HG02588 (cell line): Measurements from ENCODE around the gene FAAP20.
"Not testable (repeated sequence)": the region's sequence is repeated elsewhere in the genome, so short reads cannot be mapped to it uniquely, and the experiment has no call there.

Experiments used
- ATAC-seq: cut with Tn5 transposase; IDR thresholded peaks from one replicate; pipeline ENCODE4 v1.9.1; 2021; ENCODE audit warnings: mild to moderate bottlenecking, moderate library complexity; ENCODE audit not compliant: unreplicated experiment

The FAAP20 gene

GRCh38 chr1:2163205-2163604 is 31.4 kb downstream of the FAAP20 start:
- ATAC-seq = no peak

GRCh38 chr1:2160451-2161300 is 33.9 kb downstream of the FAAP20 start:
- no peak for ATAC-seq

- ATAC-seq = no peak
Measured at GRCh38 chr1:2159124-2159523, 35.4 kb downstream of the FAAP20 start.

DNA sequence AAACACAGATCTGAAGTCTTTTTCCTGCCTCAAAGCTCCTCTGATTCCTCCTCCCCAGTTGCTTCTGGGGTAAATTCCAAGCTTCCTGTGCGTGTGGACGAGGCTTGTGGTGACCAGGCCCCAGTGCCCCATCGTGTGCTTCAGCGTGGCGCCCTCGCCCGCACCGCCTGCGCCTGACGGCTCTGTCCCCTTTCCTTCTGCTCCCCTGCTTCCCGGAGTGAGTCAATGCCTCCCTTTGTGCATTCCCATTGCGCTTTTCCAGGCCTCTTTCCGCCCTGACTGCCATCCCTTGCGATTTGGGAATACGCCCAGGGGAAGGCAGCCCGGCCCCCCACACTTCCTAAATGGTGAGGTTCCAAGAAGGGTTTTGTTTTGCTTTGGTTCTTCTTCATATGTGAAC is 36.3 kb downstream of the FAAP20 start:
- no peak for ATAC-seq

DNA sequence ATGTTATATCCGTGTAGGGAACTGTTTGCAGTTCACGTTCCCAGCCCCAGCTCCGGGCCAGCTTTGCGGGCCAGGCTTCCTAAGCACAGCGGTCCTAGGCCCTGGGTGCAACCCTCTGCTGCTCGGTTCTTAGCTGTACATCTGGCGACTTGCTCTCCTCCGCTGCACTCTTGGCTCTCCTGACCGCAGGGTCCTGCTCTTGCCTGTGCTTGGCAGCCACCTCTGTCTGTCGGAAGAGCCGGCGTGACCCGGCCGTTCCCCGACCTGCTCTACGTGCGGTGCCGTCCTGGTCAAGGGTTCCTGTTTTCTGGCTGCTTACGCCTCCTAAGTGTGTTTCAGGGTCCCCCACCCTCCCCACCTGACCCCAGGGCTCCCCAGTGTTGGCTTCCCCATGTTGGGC is 36.7 kb downstream of the FAAP20 start:
- no peak for ATAC-seq

DNA sequence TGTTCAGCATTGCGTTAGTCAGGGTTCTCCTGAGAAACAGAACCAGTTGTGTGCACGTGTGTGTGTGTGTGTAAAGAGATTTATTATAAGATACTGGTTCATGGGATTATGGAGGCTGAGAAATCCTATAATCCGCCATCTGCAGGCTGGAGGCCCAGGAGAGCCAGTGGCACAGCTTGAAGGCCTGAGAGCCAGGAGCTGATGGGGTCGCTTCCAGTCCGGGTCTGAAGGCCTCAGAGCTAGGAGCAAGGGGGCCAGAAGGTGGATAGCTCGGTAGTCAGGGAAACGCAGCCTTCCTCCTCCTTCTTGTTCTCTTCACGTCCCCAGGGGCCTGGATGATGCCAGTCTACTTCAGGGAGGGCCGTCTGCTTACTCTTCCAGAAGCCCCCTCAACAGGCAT is 37.7 kb downstream of the FAAP20 start:
- no peak for ATAC-seq

GRCh38 chr1:2155788-2156187 is 38.8 kb downstream of the FAAP20 start:
- ATAC-seq = no peak

DNA sequence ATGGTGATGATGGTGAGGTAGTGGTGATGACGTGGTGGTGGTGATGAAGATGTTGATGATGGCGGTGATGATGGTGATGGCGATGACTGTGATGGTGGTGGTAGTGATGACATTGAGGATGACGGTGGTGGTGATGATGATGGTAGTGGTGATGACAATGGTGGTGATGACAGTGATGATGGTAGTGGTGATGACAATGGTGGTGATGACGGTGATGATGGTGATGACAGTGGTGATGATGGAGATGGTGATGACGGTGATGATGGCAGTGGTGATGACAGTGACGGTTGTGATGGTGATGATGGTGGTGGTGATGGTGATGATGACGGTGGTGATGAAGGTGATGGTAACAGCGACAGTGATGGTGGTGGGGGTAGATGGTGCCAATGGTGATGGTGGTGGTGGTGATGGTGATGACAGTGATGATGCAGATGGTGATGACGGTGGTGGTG is 39.4 kb downstream of the FAAP20 start:
- no peak for ATAC-seq

DNA sequence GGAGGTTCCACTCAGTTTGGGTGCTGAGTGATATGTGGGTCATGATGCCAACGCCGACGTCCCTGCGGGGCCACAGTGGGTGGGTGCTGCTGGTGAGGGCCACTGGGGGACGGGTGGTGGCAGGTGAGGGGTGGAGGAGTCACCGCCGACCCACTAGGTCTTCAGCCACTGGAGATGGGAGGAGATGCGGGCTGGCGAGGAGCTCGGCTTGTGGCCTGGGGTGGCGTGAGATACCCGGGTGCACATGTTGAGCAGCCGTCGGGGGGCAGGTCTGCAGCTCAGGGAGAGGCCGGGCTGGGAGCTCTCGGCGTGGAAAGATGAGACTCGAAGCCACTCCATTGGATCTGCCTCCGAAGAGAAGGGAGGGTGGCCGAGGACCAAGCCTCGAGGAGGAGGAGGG is 40.5 kb downstream of the FAAP20 start:
- ATAC-seq = no peak

DNA sequence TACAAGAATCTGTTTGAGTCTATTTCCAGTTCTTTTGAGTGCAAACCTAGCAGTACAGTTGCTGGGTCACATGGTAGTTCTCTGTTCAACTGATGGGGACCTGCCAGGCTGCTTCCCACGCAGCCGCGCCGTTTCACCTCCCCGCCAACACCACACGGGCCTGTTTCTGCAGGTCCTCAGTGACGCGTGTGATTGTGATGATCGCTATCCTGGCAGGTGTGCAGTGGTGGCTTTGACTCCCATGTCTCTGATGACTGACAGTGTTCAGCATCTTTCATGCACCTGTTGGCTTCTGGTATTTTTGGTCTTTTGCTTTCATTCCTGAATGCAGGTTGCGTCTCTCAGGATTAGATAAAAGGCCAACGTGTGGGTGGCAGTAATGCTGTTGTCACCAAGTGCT is 41.6 kb downstream of the FAAP20 start:
- ATAC-seq = no peak

- no peak for ATAC-seq
Measured at GRCh38 chr1:2151911-2152310, 42.7 kb downstream of the FAAP20 start.

DNA sequence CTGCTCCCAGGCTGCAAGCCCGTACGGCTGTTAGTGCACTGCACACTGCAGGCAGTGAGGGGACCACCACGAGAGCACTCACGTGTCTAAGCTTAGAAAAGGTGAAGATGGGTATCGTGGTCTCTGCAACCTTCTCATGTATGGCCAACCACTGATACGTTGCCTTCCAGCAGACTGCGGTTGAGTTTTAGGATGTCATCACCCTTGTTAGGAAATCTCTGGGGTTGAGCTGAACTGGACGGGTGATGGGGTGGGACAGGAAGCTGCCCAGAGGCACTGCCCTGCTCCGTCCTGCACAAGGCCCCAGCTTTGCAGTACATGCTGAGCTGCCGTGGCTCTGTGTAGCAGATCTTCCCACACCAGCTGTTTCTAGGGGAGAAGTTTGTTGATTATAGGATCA is 43.3 kb downstream of the FAAP20 start:
- ATAC-seq = no peak

GRCh38 chr1:2150801-2151200 is 43.8 kb downstream of the FAAP20 start:
- ATAC-seq = no peak

DNA sequence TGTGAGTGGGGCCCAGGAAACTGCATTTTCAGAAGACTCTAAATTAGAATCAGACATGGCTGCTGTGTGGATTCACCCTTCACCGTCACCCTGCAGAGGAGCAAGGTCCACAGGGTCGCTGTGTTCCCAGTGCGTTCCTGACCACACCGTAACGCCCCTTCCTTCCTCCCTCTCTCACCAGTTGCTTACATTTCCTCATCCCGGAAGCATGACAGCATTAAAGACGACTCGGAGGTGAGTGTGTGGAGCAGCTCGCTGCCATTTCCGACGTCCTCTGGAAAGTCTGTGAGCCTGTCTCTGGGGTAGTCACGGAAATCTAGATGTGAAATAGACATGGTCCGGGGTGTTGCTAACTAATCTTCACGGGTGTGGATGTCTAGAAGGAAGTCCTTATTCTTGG is 45.9 kb downstream of the FAAP20 start:
- no peak for ATAC-seq

- ATAC-seq = not testable (repeated sequence)
Measured at GRCh38 chr1:2147869-2148268, 46.7 kb downstream of the FAAP20 start.

DNA sequence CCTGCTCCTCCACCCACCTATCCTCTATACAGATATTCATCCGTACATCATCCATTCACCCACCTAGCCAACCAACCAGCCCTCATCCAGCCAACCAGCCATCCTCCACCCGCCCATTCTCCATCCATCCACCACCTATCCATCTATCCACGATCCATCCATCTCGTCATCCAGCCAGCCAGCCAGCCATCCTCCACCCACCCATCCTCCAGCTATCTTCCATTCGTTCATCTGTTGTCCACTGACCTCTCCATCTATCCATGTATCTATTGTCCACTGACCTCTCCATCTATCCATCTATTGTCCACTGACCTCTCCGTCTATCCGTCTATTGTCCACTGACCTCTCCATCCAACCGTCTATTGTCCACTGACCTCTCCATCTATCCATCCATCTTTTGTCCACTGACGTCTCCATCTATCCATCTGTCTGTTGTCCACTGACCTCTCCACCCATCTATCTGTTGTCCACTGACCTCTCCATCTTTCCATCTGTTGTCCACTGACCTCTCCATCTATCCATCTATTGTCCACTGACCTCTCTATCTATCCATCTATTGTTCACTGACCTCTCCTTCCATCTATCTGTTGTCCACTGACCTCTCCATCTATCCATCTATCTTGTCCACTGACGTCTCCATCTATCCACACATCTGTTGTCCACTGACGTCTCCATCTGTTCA is 47.6 kb downstream of the FAAP20 start:
- no peak for ATAC-seq

DNA sequence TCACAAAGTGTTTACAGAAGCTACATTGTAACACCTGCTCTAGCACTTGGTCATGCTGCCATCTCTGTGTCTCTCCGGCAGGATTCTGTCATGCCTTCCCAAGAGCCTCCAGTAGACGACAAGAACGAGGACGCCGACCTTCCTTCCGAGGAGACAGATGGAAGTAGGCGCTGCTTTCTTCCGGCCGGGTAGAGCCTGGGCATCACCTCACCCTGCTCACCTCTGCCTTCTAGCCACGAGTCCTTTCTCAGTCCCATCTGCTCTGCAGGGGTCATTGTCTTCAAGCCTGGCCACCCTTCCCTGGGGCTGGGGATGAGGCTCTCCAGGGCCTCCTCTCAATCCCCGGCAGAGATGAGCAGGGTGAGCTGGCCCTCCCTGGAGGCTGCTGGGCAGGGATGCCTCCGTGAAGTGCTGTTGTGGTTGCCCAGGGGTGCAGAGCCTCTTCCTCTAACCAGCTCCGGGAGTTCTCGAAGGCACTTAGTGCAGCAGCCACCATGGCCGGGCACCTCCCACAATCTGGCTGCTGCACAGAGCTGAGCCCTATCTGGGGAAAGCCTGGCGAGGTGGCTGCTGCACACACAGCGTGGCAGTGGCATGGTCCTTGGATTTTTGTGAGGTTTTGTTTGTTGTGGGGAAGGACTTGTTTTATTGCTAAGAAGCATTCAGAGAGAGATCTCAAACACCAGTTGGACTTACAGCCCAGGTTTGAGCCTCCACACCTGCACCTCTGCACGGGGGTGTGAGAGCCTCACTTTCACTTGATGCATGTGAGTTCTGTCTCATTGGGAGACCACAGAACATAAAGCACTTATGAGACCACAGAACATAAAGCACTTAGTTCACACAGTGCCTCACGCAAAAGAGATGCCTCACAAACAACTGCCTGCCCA is 48.4 kb downstream of the FAAP20 start:
- ATAC-seq = no peak

DNA sequence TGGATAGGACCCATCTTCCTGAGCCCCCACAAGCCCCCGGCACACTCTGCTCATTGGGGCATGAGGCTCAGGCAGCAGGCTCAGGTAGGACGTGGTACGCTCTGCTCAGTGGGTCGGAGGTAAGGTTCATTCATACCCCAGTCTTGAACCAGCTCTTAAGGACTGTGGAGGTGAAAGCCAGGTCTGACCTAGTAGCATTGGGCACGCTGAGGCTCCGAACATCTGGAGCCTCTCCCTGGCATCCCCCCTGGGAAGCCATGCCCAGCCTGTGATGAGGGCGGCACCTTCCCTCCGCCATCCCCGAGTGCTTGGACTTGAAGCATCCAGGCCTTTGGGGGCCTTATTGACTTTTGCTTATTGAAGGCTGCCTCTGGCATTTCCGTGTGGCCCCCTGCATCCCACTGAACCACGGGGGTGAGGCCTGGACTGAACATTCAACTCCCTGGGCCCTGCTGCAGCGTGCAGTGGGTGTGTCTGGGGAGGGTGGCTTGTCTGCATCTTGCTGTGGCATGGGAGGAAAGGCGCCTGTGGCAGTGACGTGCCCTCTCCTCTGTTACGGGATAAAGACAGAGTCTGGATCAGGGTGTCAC is 50.0 kb downstream of the FAAP20 start:
- no peak for ATAC-seq

- ATAC-seq = no peak
Measured at GRCh38 chr1:2143814-2144500, 50.6 kb downstream of the FAAP20 start.

- no peak for ATAC-seq
Measured at GRCh38 chr1:2141025-2141424, 53.5 kb downstream of the FAAP20 start.
